ENCODE data around the gene AQP3. TPM values are rescaled to one million over a fixed set of nuclear protein-coding genes. Genes with fewer than 3 reads are reported as not detected.

Gene AQP3
- total RNA-seq, 4 donors from 2014 or later = 4.2 to 12.7 (median 6.8) TPM

- H3K9me3 ChIP-seq = no peaks in the 10 kb centered on the region
- peaks cover 0 to 19% (median 2%) of the 10 kb centered on the region in 4 donors for H3K36me3 ChIP-seq
- no peak for DNase-seq (ENCODE audit: extremely low spot score)
- no peak overlapping the region for H3K27ac ChIP-seq (replicated peaks in 1 of 4)
- H3K27me3 ChIP-seq = peaks cover 0 to 8% (median 0%) of the 10 kb centered on the region in 4 donors
- intact Hi-C loops (cut with DNase I) = no loop called here
- no peak overlapping the region for H3K4me3 ChIP-seq
- no peak for TF ChIP-seq POLR2A (IDR thresholded peaks at IDR 0.05; ENCODE audit: low read depth)
- no peak for TF ChIP-seq EP300 (IDR thresholded peaks at IDR 0.05)
- TF ChIP-seq, protein P1, sequence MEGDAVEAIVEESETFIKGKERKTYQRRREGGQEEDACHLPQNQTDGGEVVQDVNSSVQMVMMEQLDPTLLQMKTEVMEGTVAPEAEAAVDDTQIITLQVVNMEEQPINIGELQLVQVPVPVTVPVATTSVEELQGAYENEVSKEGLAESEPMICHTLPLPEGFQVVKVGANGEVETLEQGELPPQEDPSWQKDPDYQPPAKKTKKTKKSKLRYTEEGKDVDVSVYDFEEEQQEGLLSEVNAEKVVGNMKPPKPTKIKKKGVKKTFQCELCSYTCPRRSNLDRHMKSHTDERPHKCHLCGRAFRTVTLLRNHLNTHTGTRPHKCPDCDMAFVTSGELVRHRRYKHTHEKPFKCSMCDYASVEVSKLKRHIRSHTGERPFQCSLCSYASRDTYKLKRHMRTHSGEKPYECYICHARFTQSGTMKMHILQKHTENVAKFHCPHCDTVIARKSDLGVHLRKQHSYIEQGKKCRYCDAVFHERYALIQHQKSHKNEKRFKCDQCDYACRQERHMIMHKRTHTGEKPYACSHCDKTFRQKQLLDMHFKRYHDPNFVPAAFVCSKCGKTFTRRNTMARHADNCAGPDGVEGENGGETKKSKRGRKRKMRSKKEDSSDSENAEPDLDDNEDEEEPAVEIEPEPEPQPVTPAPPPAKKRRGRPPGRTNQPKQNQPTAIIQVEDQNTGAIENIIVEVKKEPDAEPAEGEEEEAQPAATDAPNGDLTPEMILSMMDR (IDR thresholded peaks at IDR 0.05) = no peak
- TF ChIP-seq POLR2AphosphoS5 (IDR thresholded peaks at IDR 0.05) = no peak
- WGBS = 88% methylated on average over 8 of the region's 10 CpGs
- peaks cover 22 to 27% (median 24%) of the 10 kb centered on the region in 4 donors for H3K4me1 ChIP-seq
Measured at GRCh38 chr9:33443464-33444154, 3.8 kb downstream of the AQP3 start.

GRCh38 chr9:33443047-33443446, 4.3 kb downstream of the AQP3 start:
- Histone ChIP-seq H3K27ac (replicated peaks in 1 of 4) (no peak overlapping the region), H3K4me3 (no peak overlapping the region), H3K4me1 (peaks cover 21 to 26% (median 23%) of the 10 kb centered on the region in 4 donors), H3K36me3 (peaks cover 0 to 19% (median 2%) of the 10 kb centered on the region in 4 donors), H3K9me3 (no peaks in the 10 kb centered on the region), H3K27me3 (peaks cover 0 to 6% (median 0%) of the 10 kb centered on the region in 4 donors)
- no peak for TF ChIP-seq POLR2AphosphoS5 (IDR thresholded peaks at IDR 0.05)
- TF ChIP-seq, protein P1 (IDR thresholded peaks at IDR 0.05) = no peak
- TF ChIP-seq EP300 (IDR thresholded peaks at IDR 0.05) = no peak
- no peak for TF ChIP-seq POLR2A (IDR thresholded peaks at IDR 0.05; ENCODE audit: low read depth)
- 91% methylated on average over 9 of the region's 9 CpGs for WGBS
- intact Hi-C loops (cut with DNase I) = no loop called here
- no peak for DNase-seq (ENCODE audit: extremely low spot score)

DNA sequence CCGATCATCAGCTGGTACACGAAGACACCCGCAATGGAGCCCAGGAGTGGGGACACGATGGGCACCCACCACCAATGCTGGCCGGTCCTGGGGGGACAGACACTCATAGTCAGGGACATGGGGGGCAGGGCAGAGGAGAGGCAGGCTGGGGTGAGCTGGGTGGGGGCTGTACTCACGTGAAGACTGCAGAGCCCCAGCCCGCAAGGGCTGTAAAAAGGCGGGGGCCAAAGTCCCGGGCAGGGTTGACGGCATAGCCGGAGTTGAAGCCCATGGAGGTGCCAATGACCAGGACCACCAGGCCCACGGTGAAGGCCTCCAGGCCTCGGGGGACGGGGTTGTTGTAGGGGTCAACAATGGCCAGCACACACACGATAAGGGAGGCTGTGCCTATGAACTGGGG, 5.3 kb downstream of the AQP3 start:
- DNase-seq (ENCODE audit: extremely low spot score) = no peak
- peaks cover 0 to 2% (median 0%) of the 10 kb centered on the region in 4 donors for H3K27me3 ChIP-seq
- peaks cover 0 to 19% (median 2%) of the 10 kb centered on the region in 4 donors for H3K36me3 ChIP-seq
- intact Hi-C loops (cut with DNase I) = no loop called here
- H3K4me1 ChIP-seq = peaks cover 12 to 18% (median 14%) of the 10 kb centered on the region in 4 donors
- no peak overlapping the region for H3K4me3 ChIP-seq
- H3K9me3 ChIP-seq = no peaks in the 10 kb centered on the region
- TF ChIP-seq, protein P1 (IDR thresholded peaks at IDR 0.05) = no peak
- no peak for TF ChIP-seq POLR2AphosphoS5 (IDR thresholded peaks at IDR 0.05)
- H3K27ac ChIP-seq (replicated peaks in 1 of 4) = no peak overlapping the region
- WGBS = 91% methylated on average over 13 of the region's 15 CpGs

DNA sequence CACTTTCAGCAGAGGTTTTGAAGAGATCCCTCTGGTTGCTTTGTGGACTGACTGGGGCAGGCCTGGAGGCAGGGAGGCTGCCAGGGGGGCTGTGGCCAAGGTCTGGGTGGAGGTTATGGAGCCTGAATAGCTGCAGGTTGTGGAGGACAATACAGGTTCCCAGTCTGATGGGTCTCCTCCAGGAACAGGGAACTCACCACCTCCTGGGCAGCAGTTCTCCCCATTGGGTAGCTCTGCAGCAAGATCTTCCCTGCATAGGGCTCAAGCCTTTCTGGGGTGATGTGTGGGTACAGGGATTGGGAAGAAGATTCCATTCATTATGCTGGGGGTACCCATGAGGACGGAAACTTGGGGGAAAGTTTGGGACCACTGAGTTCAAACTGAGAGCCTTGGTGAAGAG, 6.8 kb downstream of the AQP3 start:
- peaks cover 0 to 16% (median 0%) of the 10 kb centered on the region in 4 donors for H3K27me3 ChIP-seq
- TF ChIP-seq, protein P1 (IDR thresholded peaks at IDR 0.05) = no peak
- TF ChIP-seq POLR2AphosphoS5 (IDR thresholded peaks at IDR 0.05) = no peak
- TF ChIP-seq EP300 (IDR thresholded peaks at IDR 0.05) = no peak
- TF ChIP-seq POLR2A (IDR thresholded peaks at IDR 0.05; ENCODE audit: low read depth) = no peak
- intact Hi-C loops (cut with DNase I) = no loop called here
- DNase-seq (ENCODE audit: extremely low spot score) = no peak
- 80% methylated on average over 1 of the region's 1 CpG for WGBS
- H3K27ac ChIP-seq (replicated peaks in 1 of 4) = no peak overlapping the region
- H3K4me1 ChIP-seq = peaks cover 2 to 16% (median 9%) of the 10 kb centered on the region in 4 donors
- no peaks in the 10 kb centered on the region for H3K9me3 ChIP-seq
- H3K36me3 ChIP-seq = peaks cover 0 to 19% (median 2%) of the 10 kb centered on the region in 4 donors
- no peak overlapping the region for H3K4me3 ChIP-seq

All from esophagus muscularis mucosa (tissue), 4 donors.